ENCODE data around the gene FGF1.

FGF1 gene

GRCh38 chr5:142569905-142570304 lies 116.0 kb downstream of the FGF1 start:
- DNase-seq = no peak

- DNase-seq = no peak
These were observed 116.9 kb downstream of the FGF1 start for GRCh38 chr5:142568996-142569335.

- no peak for DNase-seq
These were observed 117.5 kb downstream of the FGF1 start for GRCh38 chr5:142568283-142568995.

- DNase-seq = no peak
These were observed 124.3 kb downstream of the FGF1 start for GRCh38 chr5:142561486-142562097.

GRCh38 chr5:142561029-142561428 lies 124.9 kb downstream of the FGF1 start:
- DNase-seq = no peak

- DNase-seq = no peak
These were observed 133.8 kb downstream of the FGF1 start for GRCh38 chr5:142552107-142552506.

- DNase-seq = no peak
These were observed 134.4 kb downstream of the FGF1 start for GRCh38 chr5:142551338-142552067.

GRCh38 chr5:142550471-142550870 lies 135.4 kb downstream of the FGF1 start:
- no peak for DNase-seq

- DNase-seq = no peak
These were observed 136.1 kb downstream of the FGF1 start for GRCh38 chr5:142549834-142550233.

GRCh38 chr5:142548739-142549275 lies 137.1 kb downstream of the FGF1 start:
- peak; percentile 4 to 33 for DNase-seq

GRCh38 chr5:142547445-142548380 lies 138.2 kb downstream of the FGF1 start:
- no peak for DNase-seq

GRCh38 chr5:142545650-142546322 lies 140.1 kb downstream of the FGF1 start:
- no peak for DNase-seq

GRCh38 chr5:142544946-142545649 lies 140.8 kb downstream of the FGF1 start:
- DNase-seq = no peak

GRCh38 chr5:142544071-142544753 lies 141.7 kb downstream of the FGF1 start:
- DNase-seq = no peak

GRCh38 chr5:142542906-142543305 lies 143.0 kb downstream of the FGF1 start:
- no peak for DNase-seq
